Adrenal gland (tissue), 12 donors: ENCODE data around the gene MMEL1. TPM values are rescaled to one million over a fixed set of nuclear protein-coding genes. Genes with fewer than 3 reads are reported as not detected.

Experiments
- DNase-seq, 7 donors: peaks; one replicate each; pipeline ENCODE4 v3.0.0-alpha.2; 2019 to 2020
- H3K27ac ChIP-seq, 5 donors: fragments of 200-600 bp; sonication (generic) in 4 of 5; 1 replicate in 3 of 5; 2 replicates in 2 of 5; pipeline versions ENCODE4 v1.5.1 to v1.8.0; 2016 to 2020; ENCODE audit warnings: mild to moderate bottlenecking in 1 of 5
- H3K27me3 ChIP-seq: fragments of 200-600 bp; 2 replicates; pipeline ENCODE4 v1.8.0; 2021
- H3K36me3 ChIP-seq, 2 donors: fragments of 200-600 bp; replicated peaks in 1 of 2; 1 replicate in 1 of 2; 2 replicates in 1 of 2; pipeline versions ENCODE4 v1.5.1 to v1.8.0; 2018 to 2022
- H3K4me1 ChIP-seq, 2 donors: fragments of 200-600 bp; replicated peaks in 1 of 2; 1 replicate in 1 of 2; 2 replicates in 1 of 2; pipeline versions ENCODE4 v1.5.1 to v1.8.0; 2018 to 2021
- H3K4me3 ChIP-seq, 4 donors: fragments of 200-600 bp; sonication (generic) in 3 of 4; one replicate each; pipeline ENCODE4 v1.5.1; 2016 to 2018
- H3K9me3 ChIP-seq, 3 donors: fragments of 200-600 bp; sonication (generic) in 1 of 3; replicated peaks in 1 of 3; 1 replicate in 2 of 3; 2 replicates in 1 of 3; pipeline versions ENCODE4 v1.5.1 to v1.8.0; 2016 to 2021
- CTCF ChIP-seq, 6 experiments: fragments of 450-650 bp in 4 of 6; fragments of 200-600 bp in 2 of 6; sonication (generic) in 1 of 6; IDR thresholded peaks; 1 replicate in 5 of 6; 2 replicates in 1 of 6; pipeline versions ENCODE4 v1.5.1 to v1.8.0; 2016 to 2021; ENCODE audit warnings: antibody characterized with exemption in 6 of 6, mild to moderate bottlenecking in 2 of 6, moderate library complexity in 1 of 6
- POLR2A ChIP-seq, 2 donors: fragments of 450-650 bp; IDR thresholded peaks; one replicate each; pipeline ENCODE4 v1.6.1; 2017; ENCODE audit warnings: antibody characterized with exemption in 2 of 2, mild to moderate bottlenecking in 2 of 2, moderate library complexity in 1 of 2
- WGBS, 4 donors: extraction: QIAGEN DNeasy Blood & Tissue Kit in 2 of 4; methylation state at CpG; one replicate each; pipeline versions ENCODE4 v1.1.5 to v1.1.7; 2013 to 2017; 5-methylcytosine and 5-hydroxymethylcytosine counted together
- intact Hi-C, 2 donors: fragments of 100-400 bp; cut with DNase I; formaldehyde crosslinking; loops; one replicate each; pipeline versions ENCODE4 v1.14.1 to v1.15.0; 2022 to 2023
- polyA plus RNA-seq, 3 donors: library from polyadenylated mRNA; stranded (reverse); fragments of 200-250 nt in 2 of 3; fragments of 350-450 nt in 1 of 3; fragmentation: Illumina TruSeq in 1 of 3; extraction: RNeasy Lipid Tissue Mini Kit (QIAGEN cat#74804) in 1 of 3; gene quantifications; one replicate each; pipeline ENCODE4 v1.2.3, GENCODE V29; 2013 to 2014
- total RNA-seq, 9 donors: library from RNA; depleted of rRNA in 4 of 9; stranded (reverse); fragments of >200 nt in 4 of 9; fragments of 120-200 nt in 1 of 9; fragmentation: NEBNext Ultra II Directional in 1 of 9; extraction: Animal tissue kit (Norgen Biotek cat#: 25700) in 1 of 9; gene quantifications; one replicate each; pipeline versions ENCODE4 v1.1.0 to v1.2.4, GENCODE V29; 2013 to 2023
- donor health status: healthy with polysubstance abuse.
- donor health status: Bipolar disorder and iron deficiency.
- donor health status: DM: yes; HTN: yes; CAD: no.
- donor health status: DM: no; HTN: no; CAD: no.
- donor health status: DM: no; HTN: no; CAD: no.
- donor health status: DM: yes; HTN: yes; CAD: no.

Gene MMEL1
- total and polyA plus RNA-seq, 12 donors: 0.30 to 8.2 (median 2.6) TPM

GRCh38 chr1:2584686-2585317 is 48.0 kb downstream of the MMEL1 start:
- no peak for TF ChIP-seq POLR2A (IDR thresholded peaks at IDR 0.05)
- TF ChIP-seq CTCF (IDR thresholded peaks at IDR 0.05): no peak
- DNase-seq: no peak
- intact Hi-C loops: loop anchor here in 1 of 2 donors (5.0 kb wide), 1 partner anchor 57 kb away; no protein-coding TSS in a partner anchor
- peak overlapping the region in 1 of 4 donors; percentile 71 for H3K4me3 ChIP-seq
- no peaks in the 10 kb centered on the region for H3K27me3 ChIP-seq
- WGBS, 4 donors: 34 to 58% (median 47%) methylated on average over 9 to 12 of the region's 12 CpGs
- no peaks in the 10 kb centered on the region for H3K9me3 ChIP-seq
- no peaks in the 10 kb centered on the region for H3K36me3 ChIP-seq
- peak overlapping the region; percentile 84 to 98 (median 93) for H3K27ac ChIP-seq
- H3K4me1 ChIP-seq: peaks cover 17 to 25% of the 10 kb centered on the region in 2 donors

GRCh38 chr1:2583871-2584351 is 48.9 kb downstream of the MMEL1 start:
- Histone ChIP-seq H3K36me3 (no peaks in the 10 kb centered on the region), H3K4me3 (no peak overlapping the region), H3K9me3 (no peaks in the 10 kb centered on the region), H3K27ac (no peak overlapping the region), H3K27me3 (no peaks in the 10 kb centered on the region), H3K4me1 (peaks cover 17 to 25% of the 10 kb centered on the region in 2 donors)
- WGBS, 4 donors: 41 to 62% (median 60%) methylated on average over 6 to 14 of the region's 14 CpGs
- intact Hi-C loops: loop anchor here in 1 of 2 donors (5.0 kb wide), 1 partner anchor 58 kb away; no protein-coding TSS in a partner anchor
- DNase-seq: peak in 1 of 7 donors; percentile 10
- no peak for TF ChIP-seq CTCF (IDR thresholded peaks at IDR 0.05)

- H3K27me3 ChIP-seq: no peaks in the 10 kb centered on the region
- H3K36me3 ChIP-seq: no peaks in the 10 kb centered on the region
- no peak overlapping the region for H3K4me3 ChIP-seq
- peak in 1 of 7 donors; percentile 6 for DNase-seq
- H3K4me1 ChIP-seq: peaks cover 17 to 25% of the 10 kb centered on the region in 2 donors
- intact Hi-C loops: loop anchor here in 1 of 2 donors (5.0 kb wide), 1 partner anchor 59 kb away; no protein-coding TSS in a partner anchor
- WGBS, 4 donors: 53 to 67% (median 64%) methylated on average over 3 to 5 of the region's 5 CpGs
- no peak overlapping the region for H3K27ac ChIP-seq
- no peaks in the 10 kb centered on the region for H3K9me3 ChIP-seq
- TF ChIP-seq CTCF (IDR thresholded peaks at IDR 0.05): no peak
Observed at GRCh38 chr1:2583331-2583791, 49.5 kb downstream of the MMEL1 start.

- H3K4me1 ChIP-seq: peaks cover 15 to 17% of the 10 kb centered on the region in 2 donors
- H3K27me3 ChIP-seq: peaks cover 5% of the 10 kb centered on the region
- H3K36me3 ChIP-seq: no peaks in the 10 kb centered on the region
- H3K9me3 ChIP-seq: no peaks in the 10 kb centered on the region
- no peak for TF ChIP-seq POLR2A (IDR thresholded peaks at IDR 0.05)
- 62 to 65% (median 64%) methylated on average over 7 of the region's 7 CpGs for WGBS, 4 donors
- DNase-seq: peak in 1 of 7 donors; percentile 2
- H3K4me3 ChIP-seq: no peak overlapping the region
- intact Hi-C loops: loop anchor here in 1 of 2 donors (5.0 kb wide), 1 partner anchor 60 kb away; no protein-coding TSS in a partner anchor
- no peak overlapping the region for H3K27ac ChIP-seq
Observed at GRCh38 chr1:2582391-2582790, 50.4 kb downstream of the MMEL1 start.
